Measurements from ENCODE around the gene ERAS. TPM values are rescaled to one million over a fixed set of nuclear protein-coding genes. Genes with fewer than 3 reads are reported as not detected.

The ERAS gene
- total RNA-seq, 2 experiments from 2014 or later, result 0.60 TPM; not detected in 1

- CTCF ChIA-PET (ENCODE audit: unreplicated experiment), result no interaction called here
- intact Hi-C loops (cut with micrococcal nuclease; ENCODE audit: unreplicated experiment), result no loop called here
- no TSS peak for BruUV-seq (replicated peaks)
- H3K4me1 ChIP-seq (ENCODE audit: insufficient read depth, low read length, poor library complexity, severe bottlenecking), result no peaks in the 10 kb centered on the region
- H3K27ac ChIP-seq (ENCODE audit: low read depth, low read length, poor library complexity, severe bottlenecking), result no peak within 1 kb of the TSS
- POLR2A ChIA-PET, result interaction anchor here (0.6 to 0.7 kb wide), 2 partner anchors 182 to 606 kb away, joined by 3 read pairs; no protein-coding TSS in a partner anchor
- H3K4me3 ChIP-seq (ENCODE audit: low read depth, low read length, poor library complexity, severe bottlenecking), result no peak within 1 kb of the TSS
- H4K20me1 ChIP-seq (ENCODE audit: insufficient read depth, low read length), result no peaks in the 10 kb centered on the region
- peak within 1 kb of the TSS; percentile 4; the same call in 1 of the 2 replicates for H3K4me2 ChIP-seq (ENCODE audit: low read length)
- H2AFZ ChIP-seq (ENCODE audit: low read length), result no peak within 1 kb of the TSS
- no peak for TF ChIP-seq CTCF (conservative IDR thresholded peaks at IDR 0.05; ENCODE audit: low read length)
- TF ChIP-seq EZH2phosphoT487 (IDR thresholded peaks at IDR 0.05; ENCODE audit: borderline replicate concordance, low read depth, low read length), result no peak
- H3K79me2 ChIP-seq (ENCODE audit: insufficient read depth, low read depth, low read length), result no peaks in the 10 kb centered on the region
- H3K9me3 ChIP-seq (ENCODE audit: low read length), result no peaks in the 10 kb centered on the region
- no peaks in the 10 kb centered on the region for H3K36me3 ChIP-seq (ENCODE audit: insufficient read depth, low read length)
- DNase-seq (ENCODE audit: low spot score), result no peak
- no peaks in the 10 kb centered on the region for H3K9me2 ChIP-seq (ENCODE audit: insufficient read depth, low read length)
Measured at GRCh38 chrX:48835524-48836329, 9.4 kb downstream of the ERAS start, which contains the start of gene PCSK1N. Gene PCSK1N, minus strand, starts transcription at chrX:48835610. Its CDS starts 78 bp downstream, at chrX:48835532.

GRCh38 chrX:48839686-48840085 is 13.4 kb downstream of the ERAS start:
- no peak overlapping the region for H3K27ac ChIP-seq (ENCODE audit: low read depth, low read length, poor library complexity, severe bottlenecking)
- no peaks in the 10 kb centered on the region for H3K9me2 ChIP-seq (ENCODE audit: insufficient read depth, low read length)
- H3K4me3 ChIP-seq (ENCODE audit: low read depth, low read length, poor library complexity, severe bottlenecking), result no peak overlapping the region
- H3K4me2 ChIP-seq (ENCODE audit: low read length), result no peak overlapping the region
- H4K20me1 ChIP-seq (ENCODE audit: insufficient read depth, low read length), result no peaks in the 10 kb centered on the region
- intact Hi-C loops (cut with micrococcal nuclease; ENCODE audit: unreplicated experiment), result no loop called here
- no peak for DNase-seq (ENCODE audit: low spot score)
- H3K9me3 ChIP-seq (ENCODE audit: low read length), result no peaks in the 10 kb centered on the region
- no peaks in the 10 kb centered on the region for H3K36me3 ChIP-seq (ENCODE audit: insufficient read depth, low read length)
- ChIA-PET POLR2A (no interaction called here), CTCF (ENCODE audit: unreplicated experiment) (no interaction called here)
- H3K4me1 ChIP-seq (ENCODE audit: insufficient read depth, low read length, poor library complexity, severe bottlenecking), result no peaks in the 10 kb centered on the region
- no peak for TF ChIP-seq CTCF (conservative IDR thresholded peaks at IDR 0.05; ENCODE audit: low read length)
- TF ChIP-seq EZH2phosphoT487 (IDR thresholded peaks at IDR 0.05; ENCODE audit: borderline replicate concordance, low read depth, low read length), result no peak
- BruUV-seq (replicated peaks), result no TSS peak
- no peak overlapping the region for H2AFZ ChIP-seq (ENCODE audit: low read length)
- H3K79me2 ChIP-seq (ENCODE audit: insufficient read depth, low read depth, low read length), result no peaks in the 10 kb centered on the region

GRCh38 chrX:48848847-48849246 is 22.5 kb downstream of the ERAS start:
- Histone ChIP-seq H3K27ac (ENCODE audit: low read depth, low read length, poor library complexity, severe bottlenecking) (no peak overlapping the region), H4K20me1 (ENCODE audit: insufficient read depth, low read length) (no peaks in the 10 kb centered on the region), H3K4me3 (ENCODE audit: low read depth, low read length, poor library complexity, severe bottlenecking) (no peak overlapping the region), H3K4me2 (ENCODE audit: low read length) (no peak overlapping the region), H3K9me2 (ENCODE audit: insufficient read depth, low read length) (no peaks in the 10 kb centered on the region), H3K4me1 (ENCODE audit: insufficient read depth, low read length, poor library complexity, severe bottlenecking) (no peaks in the 10 kb centered on the region), H2AFZ (ENCODE audit: low read length) (no peak overlapping the region), H3K36me3 (ENCODE audit: insufficient read depth, low read length) (no peaks in the 10 kb centered on the region), H3K79me2 (ENCODE audit: insufficient read depth, low read depth, low read length) (no peaks in the 10 kb centered on the region), H3K9me3 (ENCODE audit: low read length) (no peaks in the 10 kb centered on the region)
- ChIA-PET POLR2A (no interaction called here), CTCF (ENCODE audit: unreplicated experiment) (no interaction called here)
- intact Hi-C loops (cut with micrococcal nuclease; ENCODE audit: unreplicated experiment), result no loop called here
- no TSS peak for BruUV-seq (replicated peaks)
- no peak for TF ChIP-seq CTCF (conservative IDR thresholded peaks at IDR 0.05; ENCODE audit: low read length)
- no peak for TF ChIP-seq EZH2phosphoT487 (IDR thresholded peaks at IDR 0.05; ENCODE audit: borderline replicate concordance, low read depth, low read length)
- no peak for DNase-seq (ENCODE audit: low spot score)
